HepG2 (cell line): ENCODE measurements around the gene PCGF5. TPM values are rescaled to one million over a fixed set of nuclear protein-coding genes. Genes with fewer than 3 reads are reported as not detected.

Experiments
- FOXM1 ChIP-seq: sonication (generic); formaldehyde crosslinking; IDR thresholded peaks from 2 replicates; pipeline ENCODE4 v1.5.0; 2020; ENCODE audit warnings: missing genetic modification reagents
- FOXO1 ChIP-seq: sonication (generic); formaldehyde crosslinking; IDR thresholded peaks from 2 replicates; pipeline ENCODE4 v1.4.0; 2020; ENCODE audit warnings: missing genetic modification reagents
- HES4 ChIP-seq: sonication (generic); formaldehyde crosslinking; IDR thresholded peaks from 2 replicates; pipeline ENCODE4 v1.9.0; 2021; ENCODE audit warnings: mild to moderate bottlenecking, missing genetic modification reagents, borderline replicate concordance
- HNF4A ChIP-seq: sonication (generic); formaldehyde crosslinking; IDR thresholded peaks from 2 replicates; pipeline ENCODE4 v1.4.0; 2020; ENCODE audit warnings: missing genetic modification reagents
- IKZF4 ChIP-seq: sonication (generic); formaldehyde crosslinking; IDR thresholded peaks from 2 replicates; pipeline ENCODE4 v1.5.1; 2020; ENCODE audit warnings: borderline replicate concordance, mild to moderate bottlenecking, low read depth, missing genetic modification reagents; ENCODE audit errors: not compliant biosample characterization
- KAT8 ChIP-seq: IDR thresholded peaks from 2 replicates; pipeline ENCODE4 v1.6.1; 2016; ENCODE audit warnings: missing genetic modification reagents, missing compliant biosample characterization
- KLF16 ChIP-seq, 2 experiments: sonication (generic) in 1 of 2; formaldehyde crosslinking in 1 of 2; IDR thresholded peaks; 2 replicates each; pipeline versions ENCODE4 v1.6.1 to v1.8.0; 2016 to 2023; ENCODE audit warnings: missing genetic modification reagents in 2 of 2, missing compliant biosample characterization in 1 of 2
- MBNL3 ChIP-seq: fragments of 250-450 bp; sonication (Bioruptor Pico); conservative IDR thresholded peaks from 2 replicates; pipeline ENCODE4 v1.8.0; 2022; ENCODE audit warnings: mild to moderate bottlenecking, inconsistent platforms
- SAFB2 ChIP-seq: sonication (generic); formaldehyde crosslinking; IDR thresholded peaks from 2 replicates; pipeline ENCODE4 v1.5.1; 2020; ENCODE audit warnings: missing genetic modification reagents, low read depth, mild to moderate bottlenecking, borderline replicate concordance
- SALL1 ChIP-seq: sonication (generic); formaldehyde crosslinking; IDR thresholded peaks from 2 replicates; pipeline ENCODE4 v1.8.0; 2022; ENCODE audit warnings: mild to moderate bottlenecking, missing genetic modification reagents
- SRSF9 ChIP-seq: fragments of 200-400 bp; formaldehyde crosslinking; IDR thresholded peaks from 2 replicates; pipeline ENCODE4 v1.6.1; 2018; ENCODE audit warnings: borderline replicate concordance, mild to moderate bottlenecking, low read depth, low read length; ENCODE audit not compliant: insufficient read depth, poor library complexity, severe bottlenecking
- TBP ChIP-seq: sonication (generic); formaldehyde crosslinking; IDR thresholded peaks from 2 replicates; pipeline ENCODE4 v1.5.0; 2020; ENCODE audit warnings: missing genetic modification reagents
- ZC3H13 ChIP-seq: sonication (generic); formaldehyde crosslinking; IDR thresholded peaks from 2 replicates; pipeline ENCODE4 v1.8.1; 2023; ENCODE audit warnings: mild to moderate bottlenecking, missing genetic modification reagents, moderate library complexity
- ZFX ChIP-seq: sonication (generic); formaldehyde crosslinking; IDR thresholded peaks from 2 replicates; pipeline ENCODE4 v1.4.0; 2020; ENCODE audit warnings: mild to moderate bottlenecking, low read depth, missing genetic modification reagents, moderate library complexity
- ZNF431 ChIP-seq: sonication (generic); formaldehyde crosslinking; IDR thresholded peaks from 2 replicates; pipeline ENCODE4 v1.9.0; 2022; ENCODE audit warnings: missing genetic modification reagents, low read depth, mild to moderate bottlenecking, borderline replicate concordance
- ZNF607 ChIP-seq: sonication (generic); formaldehyde crosslinking; IDR thresholded peaks from 2 replicates; pipeline ENCODE4 v1.5.1; 2020; ENCODE audit warnings: missing genetic modification reagents, mild to moderate bottlenecking, borderline replicate concordance
- ZNF672 ChIP-seq: sonication (generic); formaldehyde crosslinking; IDR thresholded peaks from 2 replicates; pipeline ENCODE4 v1.8.1; 2022; ENCODE audit warnings: missing genetic modification reagents
- ZNF878 ChIP-seq: sonication (generic); formaldehyde crosslinking; IDR thresholded peaks from 2 replicates; pipeline ENCODE4 v1.8.1; 2023; ENCODE audit warnings: mild to moderate bottlenecking, missing genetic modification reagents, moderate library complexity
- ZSCAN30 ChIP-seq: sonication (generic); formaldehyde crosslinking; IDR thresholded peaks from 2 replicates; pipeline ENCODE4 v1.5.0; 2020; ENCODE audit warnings: mild to moderate bottlenecking, missing genetic modification reagents
- polyA plus RNA-seq, 8 experiments: library from polyadenylated mRNA; depleted of rRNA in 3 of 8; stranded (reverse) in 7 of 8; unstranded in 1 of 8; fragments of >200 nt; fragmentation: Illumina TruSeq in 4 of 8; extraction: Trizol in 4 of 8; gene quantifications; 2 replicates each; pipeline versions ENCODE4 v1.2.1 to v1.2.3, GENCODE V29; 2011 to 2016; ENCODE audit warnings: low read depth in 4 of 8, missing spikeins in 1 of 8, mixed read lengths in 1 of 8; ENCODE audit not compliant: insufficient read depth in 1 of 8
- total RNA-seq, 5 experiments: library from RNA; depleted of rRNA; stranded (reverse); fragments of >200 nt; fragmentation: Illumina TruSeq; extraction: Trizol; gene quantifications; 2 replicates each; pipeline ENCODE4 v1.2.3, GENCODE V29; 2016; ENCODE audit warnings: low read depth in 1 of 5
- TF ChIP-seq, protein P1 (sequence below): IDR thresholded peaks from 2 replicates; pipeline ENCODE4 v1.6.1; 2016; ENCODE audit warnings: mild to moderate bottlenecking
- TF ChIP-seq, protein P2 (sequence below): sonication (generic); formaldehyde crosslinking; IDR thresholded peaks from 2 replicates; pipeline ENCODE4 v1.4.0; 2020; ENCODE audit warnings: missing genetic modification reagents
- TF ChIP-seq, protein P3 (sequence below): sonication (generic); formaldehyde crosslinking; IDR thresholded peaks from 2 replicates; pipeline ENCODE4 v1.5.0; 2020; ENCODE audit warnings: missing genetic modification reagents
- TF ChIP-seq, protein P4 (sequence below), 2 experiments: sonication (generic) in 1 of 2; formaldehyde crosslinking in 1 of 2; IDR thresholded peaks; 2 replicates each; pipeline versions ENCODE4 v1.4.0 to v1.6.1; 2018 to 2020; ENCODE audit warnings: missing genetic modification reagents in 2 of 2, borderline replicate concordance in 1 of 2, low read depth in 1 of 2, mild to moderate bottlenecking in 1 of 2, missing biosample characterization in 1 of 2

PCGF5 gene
- total and polyA plus RNA-seq, 2 of the 13 experiments (the other 11 are each of a cell fraction or from before 2014, with no cell fraction given) = 61.3 to 138 TPM

DNA sequence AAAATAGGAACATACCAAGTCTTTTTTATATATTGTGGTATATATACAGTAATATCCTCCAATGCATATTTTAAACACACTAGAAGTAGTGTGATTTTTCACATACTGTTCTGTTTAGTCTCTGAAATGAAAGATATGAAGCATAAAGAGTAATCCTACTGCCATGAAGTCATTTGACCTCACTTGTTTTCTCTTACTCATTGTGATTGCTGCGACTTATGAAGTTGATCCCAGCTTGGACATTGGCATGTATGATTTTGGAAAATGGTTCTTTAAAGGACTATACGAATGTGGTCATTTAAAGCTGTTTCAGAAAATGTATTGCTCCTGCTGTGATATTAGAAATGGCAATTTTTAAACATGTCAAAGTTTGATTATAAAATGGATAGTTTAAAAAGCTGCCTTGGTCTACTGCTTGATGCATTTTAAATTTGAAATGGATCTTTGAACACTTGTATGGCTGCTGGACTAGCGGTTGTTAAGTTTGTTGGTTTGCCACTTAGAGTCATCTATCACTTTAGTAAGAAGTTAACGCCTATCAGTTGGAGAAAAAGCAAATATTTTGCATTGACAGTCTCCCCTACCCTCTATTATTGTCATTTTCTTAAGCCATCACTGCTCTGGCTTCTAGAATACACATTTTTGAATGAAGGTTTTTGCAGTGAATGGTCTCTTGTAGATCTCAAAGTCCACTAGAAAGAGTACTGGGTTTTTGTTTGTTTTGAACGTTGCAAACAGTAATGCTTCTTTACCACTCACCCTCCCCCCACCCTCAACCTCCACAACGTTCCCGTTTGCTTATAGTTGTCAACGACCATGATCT is 881 bp upstream of the PCGF5 start (continued):
- no peak for TF ChIP-seq ZSCAN30 (CRISPR knock-in tag)
- TF ChIP-seq, protein P1, sequence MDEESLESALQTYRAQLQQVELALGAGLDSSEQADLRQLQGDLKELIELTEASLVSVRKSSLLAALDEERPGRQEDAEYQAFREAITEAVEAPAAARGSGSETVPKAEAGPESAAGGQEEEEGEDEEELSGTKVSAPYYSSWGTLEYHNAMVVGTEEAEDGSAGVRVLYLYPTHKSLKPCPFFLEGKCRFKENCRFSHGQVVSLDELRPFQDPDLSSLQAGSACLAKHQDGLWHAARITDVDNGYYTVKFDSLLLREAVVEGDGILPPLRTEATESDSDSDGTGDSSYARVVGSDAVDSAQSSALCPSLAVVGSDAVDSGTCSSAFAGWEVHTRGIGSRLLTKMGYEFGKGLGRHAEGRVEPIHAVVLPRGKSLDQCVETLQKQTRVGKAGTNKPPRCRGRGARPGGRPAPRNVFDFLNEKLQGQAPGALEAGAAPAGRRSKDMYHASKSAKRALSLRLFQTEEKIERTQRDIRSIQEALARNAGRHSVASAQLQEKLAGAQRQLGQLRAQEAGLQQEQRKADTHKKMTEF (CRISPR knock-in tag) = peak; percentile 78
- peak; percentile 82; the same call in 1 of the 2 replicates for TF ChIP-seq FOXO1 (CRISPR knock-in tag)
- no peak for TF ChIP-seq MBNL3
- TF ChIP-seq SALL1 (CRISPR knock-in tag) = no peak
- TF ChIP-seq, protein P2, sequence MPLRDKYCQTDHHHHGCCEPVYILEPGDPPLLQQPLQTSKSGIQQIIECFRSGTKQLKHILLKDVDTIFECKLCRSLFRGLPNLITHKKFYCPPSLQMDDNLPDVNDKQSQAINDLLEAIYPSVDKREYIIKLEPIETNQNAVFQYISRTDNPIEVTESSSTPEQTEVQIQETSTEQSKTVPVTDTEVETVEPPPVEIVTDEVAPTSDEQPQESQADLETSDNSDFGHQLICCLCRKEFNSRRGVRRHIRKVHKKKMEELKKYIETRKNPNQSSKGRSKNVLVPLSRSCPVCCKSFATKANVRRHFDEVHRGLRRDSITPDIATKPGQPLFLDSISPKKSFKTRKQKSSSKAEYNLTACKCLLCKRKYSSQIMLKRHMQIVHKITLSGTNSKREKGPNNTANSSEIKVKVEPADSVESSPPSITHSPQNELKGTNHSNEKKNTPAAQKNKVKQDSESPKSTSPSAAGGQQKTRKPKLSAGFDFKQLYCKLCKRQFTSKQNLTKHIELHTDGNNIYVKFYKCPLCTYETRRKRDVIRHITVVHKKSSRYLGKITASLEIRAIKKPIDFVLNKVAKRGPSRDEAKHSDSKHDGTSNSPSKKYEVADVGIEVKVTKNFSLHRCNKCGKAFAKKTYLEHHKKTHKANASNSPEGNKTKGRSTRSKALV (CRISPR knock-in tag) = peak; percentile 44; the same call in 1 of the 2 replicates
- TF ChIP-seq KAT8 = no peak; the same call in none of the 2 replicates
- peak; percentile 96 for TF ChIP-seq HNF4A (CRISPR knock-in tag)
- no peak for TF ChIP-seq ZC3H13 (CRISPR knock-in tag)
- TF ChIP-seq TBP (CRISPR knock-in tag) = no peak
- TF ChIP-seq, protein P3, sequence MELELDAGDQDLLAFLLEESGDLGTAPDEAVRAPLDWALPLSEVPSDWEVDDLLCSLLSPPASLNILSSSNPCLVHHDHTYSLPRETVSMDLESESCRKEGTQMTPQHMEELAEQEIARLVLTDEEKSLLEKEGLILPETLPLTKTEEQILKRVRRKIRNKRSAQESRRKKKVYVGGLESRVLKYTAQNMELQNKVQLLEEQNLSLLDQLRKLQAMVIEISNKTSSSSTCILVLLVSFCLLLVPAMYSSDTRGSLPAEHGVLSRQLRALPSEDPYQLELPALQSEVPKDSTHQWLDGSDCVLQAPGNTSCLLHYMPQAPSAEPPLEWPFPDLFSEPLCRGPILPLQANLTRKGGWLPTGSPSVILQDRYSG = no peak
- peak; percentile 23; the same call in 1 of the 2 replicates for TF ChIP-seq ZNF607
- TF ChIP-seq, protein P4, sequence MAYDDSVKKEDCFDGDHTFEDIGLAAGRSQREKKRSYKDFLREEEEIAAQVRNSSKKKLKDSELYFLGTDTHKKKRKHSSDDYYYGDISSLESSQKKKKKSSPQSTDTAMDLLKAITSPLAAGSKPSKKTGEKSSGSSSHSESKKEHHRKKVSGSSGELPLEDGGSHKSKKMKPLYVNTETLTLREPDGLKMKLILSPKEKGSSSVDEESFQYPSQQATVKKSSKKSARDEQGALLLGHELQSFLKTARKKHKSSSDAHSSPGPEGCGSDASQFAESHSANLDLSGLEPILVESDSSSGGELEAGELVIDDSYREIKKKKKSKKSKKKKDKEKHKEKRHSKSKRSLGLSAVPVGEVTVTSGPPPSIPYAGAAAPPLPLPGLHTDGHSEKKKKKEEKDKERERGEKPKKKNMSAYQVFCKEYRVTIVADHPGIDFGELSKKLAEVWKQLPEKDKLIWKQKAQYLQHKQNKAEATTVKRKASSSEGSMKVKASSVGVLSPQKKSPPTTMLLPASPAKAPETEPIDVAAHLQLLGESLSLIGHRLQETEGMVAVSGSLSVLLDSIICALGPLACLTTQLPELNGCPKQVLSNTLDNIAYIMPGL (CRISPR knock-in tag; IDR thresholded peaks at IDR 0.05; ENCODE audit: borderline replicate concordance in 1 of 2, low read depth in 1 of 2) = 0 out of 4 replicates have a peak, but pooled peaks of 1 of the 2 experiments have one; percentile 18
- no peak for TF ChIP-seq ZFX (CRISPR knock-in tag)
- TF ChIP-seq ZNF431 (CRISPR knock-in tag) = no peak; the same call in 1 of the 2 replicates
- TF ChIP-seq IKZF4 (CRISPR knock-in tag) = no peak
- TF ChIP-seq ZNF672 (CRISPR knock-in tag) = no peak
- TF ChIP-seq HES4 (CRISPR knock-in tag) = no peak
- no peak for TF ChIP-seq SRSF9
- TF ChIP-seq SAFB2 (CRISPR knock-in tag) = no peak
- peak; percentile 80; the same call in 1 of the 2 replicates for TF ChIP-seq ZNF878 (CRISPR knock-in tag)
- no peak for TF ChIP-seq FOXM1
- TF ChIP-seq KLF16 (CRISPR knock-in tag; IDR thresholded peaks at IDR 0.05) = peak in 1 of 2 experiments; percentile 40; a peak in 1 of 4 replicates
